H1 (cell line): ENCODE measurements around the gene CNBD2. TPM values are rescaled to one million over a fixed set of nuclear protein-coding genes. Genes with fewer than 3 reads are reported as not detected.

Experiments used
- CTCF ChIA-PET: fragments of 300-600 bp; sonication (Branson Sonifier 250); formaldehyde crosslinking; loops from one replicate; lab custom pipeline; 2021; ENCODE audit not compliant: partially characterized antibody; lab: Charles Lee
- POLR2A ChIA-PET: fragments of 300-600 bp; sonication (Branson Sonifier 250); formaldehyde crosslinking; loops from one replicate; lab custom pipeline; 2021; ENCODE audit warnings: inconsistent platforms; ENCODE audit not compliant: partially characterized antibody; lab: Charles Lee
- DNase-seq, 2 experiments: peaks; one replicate each; pipeline versions ENCODE4 v3.0.0 to v3.0.0-alpha.2; 2010 to 2022; ENCODE audit warnings: low spot score in 2 of 2, low read depth in 1 of 2, mixed read lengths in 1 of 2
- FAIRE-seq: peaks from 2 replicates; lab custom pipeline; 2011; peaks lifted over from hg19 to GRCh38; lab: Jason Lieb, UNC
- H2AFZ ChIP-seq: 2 replicates; pipeline ENCODE4 v1.8.1; 2012; ENCODE audit warnings: low read length, inconsistent platforms
- H2AK5ac ChIP-seq: 2 replicates; pipeline ENCODE4 v1.6.1; 2013; ENCODE audit warnings: low read depth, low read length
- H2BK120ac ChIP-seq: replicated peaks from 2 replicates; pipeline ENCODE3; 2013; ENCODE audit warnings: low read depth, low read length, inconsistent platforms
- H2BK12ac ChIP-seq: 2 replicates; pipeline ENCODE4 v1.6.1; 2013; ENCODE audit warnings: low read depth, low read length
- H2BK15ac ChIP-seq: 2 replicates; pipeline ENCODE4 v1.6.1; 2013; ENCODE audit warnings: low read length
- H2BK20ac ChIP-seq: 2 replicates; pipeline ENCODE4 v1.6.1; 2013; ENCODE audit warnings: low read length
- H2BK5ac ChIP-seq: 2 replicates; pipeline ENCODE4 v1.6.1; 2013; ENCODE audit warnings: low read depth, low read length
- H3K14ac ChIP-seq: 2 replicates; pipeline ENCODE4 v1.6.1; 2013; ENCODE audit warnings: inconsistent platforms; ENCODE audit not compliant: insufficient read length
- H3K18ac ChIP-seq: 2 replicates; pipeline ENCODE4 v1.6.1; 2013; ENCODE audit warnings: low read length; ENCODE audit errors: extremely low read depth
- H3K23ac ChIP-seq: 2 replicates; pipeline ENCODE4 v1.6.1; 2013; ENCODE audit warnings: inconsistent platforms; ENCODE audit not compliant: insufficient read length
- H3K23me2 ChIP-seq: 2 replicates; pipeline ENCODE4 v1.6.1; 2013; ENCODE audit warnings: low read depth, low read length
- H3K27ac ChIP-seq: 2 replicates; pipeline ENCODE4 v1.6.1; 2011; ENCODE audit warnings: low read depth, low read length, inconsistent platforms
- H3K27me3 ChIP-seq, 4 experiments: replicated peaks in 1 of 4; 1 replicate in 1 of 4; 2 replicates in 3 of 4; pipeline versions ENCODE4 v1.6.1 to v1.8.1; 2011 to 2013; ENCODE audit warnings: low read length in 3 of 4, mild to moderate bottlenecking in 3 of 4, inconsistent platforms in 2 of 4, mixed read lengths in 2 of 4, moderate library complexity in 1 of 4; ENCODE audit not compliant: control insufficient read depth in 3 of 4, insufficient read depth in 3 of 4; ENCODE audit errors: extremely low read depth in 1 of 4
- H3K36me3 ChIP-seq, 4 experiments: 2 replicates each; pipeline versions ENCODE4 v1.6.1 to v1.8.1; 2011 to 2013; ENCODE audit warnings: mild to moderate bottlenecking in 4 of 4, low read length in 3 of 4, moderate library complexity in 2 of 4, control low read depth in 1 of 4, inconsistent platforms in 1 of 4; ENCODE audit not compliant: insufficient read depth in 4 of 4, control insufficient read depth in 2 of 4
- H3K4ac ChIP-seq: replicated peaks from 2 replicates; pipeline ENCODE3; 2013; ENCODE audit warnings: low read length, low read depth, mixed read lengths, inconsistent platforms; ENCODE audit not compliant: insufficient read length
- H3K4me1 ChIP-seq, 4 experiments: replicated peaks in 1 of 4; 1 replicate in 1 of 4; 2 replicates in 3 of 4; pipeline versions ENCODE4 v1.6.1 to v1.8.1; 2011 to 2013; ENCODE audit warnings: low read length in 3 of 4, inconsistent platforms in 2 of 4, mixed read lengths in 1 of 4; ENCODE audit not compliant: insufficient read depth in 4 of 4, control insufficient read depth in 3 of 4
- H3K4me2 ChIP-seq, 2 experiments: 2 replicates each; pipeline versions ENCODE4 v1.6.1 to v1.8.1; 2011 to 2013; ENCODE audit warnings: low read depth in 2 of 2, low read length in 2 of 2, control low read depth in 1 of 2, inconsistent platforms in 1 of 2, mild to moderate bottlenecking in 1 of 2; ENCODE audit not compliant: insufficient read depth in 1 of 2
- H3K4me3 ChIP-seq, 4 experiments: fragments of 200-600, 300-600 bp in 1 of 4; sonication (generic), shearing (Covaris generic), sonication (Bioruptor Twin) in 1 of 4; 2 replicates each; pipeline versions ENCODE4 v1.5.1 to v1.8.1; 2011 to 2016; ENCODE audit warnings: low read length in 4 of 4, low read depth in 3 of 4, control low read depth in 2 of 4, inconsistent platforms in 2 of 4, mild to moderate bottlenecking in 2 of 4, mixed read lengths in 1 of 4, moderate library complexity in 1 of 4; ENCODE audit not compliant: insufficient read depth in 2 of 4; ENCODE audit errors: extremely low read depth in 1 of 4
- H3K56ac ChIP-seq: replicated peaks from 2 replicates; pipeline ENCODE3; 2013; ENCODE audit warnings: low read depth, mild to moderate bottlenecking, mixed read lengths, low read length, inconsistent platforms; ENCODE audit not compliant: insufficient read length
- H3K79me1 ChIP-seq: 2 replicates; pipeline ENCODE4 v1.6.1; 2013; ENCODE audit warnings: low read depth, low read length, control low read depth
- H3K79me2 ChIP-seq, 2 experiments: 2 replicates each; pipeline versions ENCODE4 v1.6.1 to v1.8.1; 2012 to 2013; ENCODE audit warnings: low read length in 2 of 2, mild to moderate bottlenecking in 2 of 2, inconsistent platforms in 1 of 2; ENCODE audit not compliant: insufficient read depth in 2 of 2, control insufficient read depth in 1 of 2
- H3K9ac ChIP-seq, 4 experiments: replicated peaks in 1 of 4; 1 replicate in 1 of 4; 2 replicates in 3 of 4; pipeline versions ENCODE4 v1.6.1 to v1.8.1; 2011 to 2013; ENCODE audit warnings: low read depth in 3 of 4, low read length in 3 of 4, control low read depth in 2 of 4, mild to moderate bottlenecking in 2 of 4, moderate library complexity in 2 of 4, inconsistent platforms in 1 of 4; ENCODE audit errors: extremely low read depth in 1 of 4
- H3K9me3 ChIP-seq, 2 experiments: 2 replicates each; pipeline versions ENCODE4 v1.6.1 to v1.8.1; 2012 to 2013; ENCODE audit warnings: mild to moderate bottlenecking in 2 of 2, moderate library complexity in 2 of 2, control low read depth in 1 of 2, inconsistent platforms in 1 of 2, low read depth in 1 of 2, low read length in 1 of 2, mixed read lengths in 1 of 2; ENCODE audit not compliant: insufficient read depth in 2 of 2
- H4K20me1 ChIP-seq, 2 experiments: replicated peaks in 1 of 2; 2 replicates each; pipeline versions ENCODE3 to v1.8.1; 2011 to 2013; ENCODE audit warnings: inconsistent platforms in 2 of 2, low read length in 2 of 2, mild to moderate bottlenecking in 1 of 2; ENCODE audit not compliant: insufficient read depth in 2 of 2, control insufficient read depth in 1 of 2
- H4K5ac ChIP-seq: 2 replicates; pipeline ENCODE4 v1.6.1; 2013; ENCODE audit warnings: low read length, low read depth, mixed read lengths, inconsistent platforms; ENCODE audit not compliant: insufficient read length
- H4K8ac ChIP-seq: 2 replicates; pipeline ENCODE4 v1.8.0; 2013; ENCODE audit warnings: mild to moderate bottlenecking, moderate library complexity, low read length, inconsistent platforms; ENCODE audit not compliant: insufficient read depth; ENCODE audit errors: extremely low read depth
- H4K91ac ChIP-seq: replicated peaks from 2 replicates; pipeline ENCODE3; 2013; ENCODE audit warnings: low read length, mixed read lengths, inconsistent platforms; ENCODE audit not compliant: insufficient read length
- CHD2 ChIP-seq: IDR thresholded peaks from 2 replicates; pipeline ENCODE4 v1.6.1; 2012; ENCODE audit warnings: low read length, improper control_type of control experiment
- CTBP2 ChIP-seq: IDR thresholded peaks from 2 replicates; pipeline ENCODE4 v1.7.0; 2011; ENCODE audit warnings: borderline replicate concordance, mild to moderate bottlenecking, moderate library complexity, mixed read lengths, low read length; ENCODE audit not compliant: insufficient read depth, insufficient read length
- FOSL1 ChIP-seq: IDR thresholded peaks from 2 replicates; pipeline ENCODE4 v1.6.1; 2011; ENCODE audit warnings: mild to moderate bottlenecking, low read depth, low read length, moderate library complexity; ENCODE audit not compliant: insufficient read depth
- SRF ChIP-seq: IDR thresholded peaks from 2 replicates; pipeline ENCODE4 v1.6.1; 2011; ENCODE audit warnings: mild to moderate bottlenecking, low read depth, low read length, moderate library complexity
- TAF1 ChIP-seq: IDR thresholded peaks from 2 replicates; pipeline ENCODE4 v1.6.1; 2011; ENCODE audit warnings: mild to moderate bottlenecking, low read depth, low read length
- ZNF274 ChIP-seq: IDR thresholded peaks from 2 replicates; pipeline ENCODE4 v1.7.0; 2012; ENCODE audit warnings: low read length, borderline replicate concordance; ENCODE audit errors: extremely low read depth
- WGBS, 2 experiments: shearing (Covaris generic) in 1 of 2; methylation state at CpG; one replicate each; pipeline versions ENCODE4 v1.1.6 to v1.1.7; 2013 to 2015; ENCODE audit warnings: low lambda C conversion rate in 2 of 2, mixed read lengths in 2 of 2, inconsistent platforms in 1 of 2, low coverage in 1 of 2, missing lambda C conversion rate in 1 of 2; ENCODE audit not compliant: insufficient replicate concordance in 2 of 2, insufficient coverage in 1 of 2, insufficient read length in 1 of 2; ENCODE audit errors: extremely low coverage in 1 of 2, missing lambda C conversion rate in 1 of 2; 5-methylcytosine and 5-hydroxymethylcytosine counted together
- polyA plus RNA-seq, 7 experiments: library from polyadenylated mRNA; depleted of rRNA in 3 of 7; stranded (reverse) in 5 of 7; unstranded in 2 of 7; fragments of >200 nt in 5 of 7; fragments of 200-250 nt in 2 of 7; gene quantifications; 1 replicate in 5 of 7; 2 replicates in 1 of 7; 4 replicates in 1 of 7; pipeline versions ENCODE4 v1.2.1 to v1.2.3, GENCODE V29; 2011 to 2013; ENCODE audit warnings: missing spikeins in 2 of 7, mixed read lengths in 2 of 7
- total RNA-seq: library from RNA; stranded (reverse); fragmentation: NEBNext Ultra II Directional; extraction: Animal tissue kit (Norgen Biotek cat#: 25700); gene quantifications from 2 replicates; pipeline ENCODE4 v1.2.1, GENCODE V29; 2021

Gene CNBD2
- total and polyA plus RNA-seq, 2 of the 8 experiments (the other 6 are each of a cell fraction or from before 2014, with no cell fraction given): 2.6 to 4.5 TPM

DNA sequence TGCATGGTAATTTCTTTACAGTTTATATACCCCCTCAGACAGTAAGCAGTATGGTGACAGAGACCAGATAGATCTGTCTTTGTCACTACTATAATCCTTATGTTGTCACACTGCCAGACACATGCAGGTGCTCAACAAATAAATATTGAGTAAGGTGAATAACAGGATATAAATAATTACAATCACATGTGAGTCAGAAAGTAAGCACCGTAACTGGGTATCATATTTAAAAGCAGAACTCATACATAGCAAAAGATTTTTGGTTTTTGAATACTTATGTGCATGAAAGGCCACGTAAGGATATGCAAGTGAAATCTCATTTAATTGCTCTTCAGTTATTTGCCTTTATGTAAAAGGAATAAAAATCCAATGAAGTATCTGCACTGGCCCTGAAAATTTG is 17.4 kb downstream of the CNBD2 start:
- no peak overlapping the region for H2BK15ac ChIP-seq
- H2BK120ac ChIP-seq: no peak overlapping the region
- no peaks in the 10 kb centered on the region; a peak in 1 of 7 replicates for H3K4me1 ChIP-seq
- no peak overlapping the region for H2BK12ac ChIP-seq
- no peak overlapping the region for H3K14ac ChIP-seq
- H3K4ac ChIP-seq: no peak overlapping the region
- H3K23ac ChIP-seq: no peak overlapping the region
- H4K91ac ChIP-seq: no peak overlapping the region
- H3K27ac ChIP-seq: no peak overlapping the region
- H3K56ac ChIP-seq: no peak overlapping the region
- H2BK20ac ChIP-seq: no peak overlapping the region
- H3K27me3 ChIP-seq: no peaks in the 10 kb centered on the region; a peak in 1 of 7 replicates
- H3K4me3 ChIP-seq: no peak overlapping the region
- no peaks in the 10 kb centered on the region for H4K20me1 ChIP-seq
- H3K9me3 ChIP-seq: no peaks in the 10 kb centered on the region
- H3K18ac ChIP-seq: no peak overlapping the region
- DNase-seq (no peak), FAIRE-seq (no peak)
- H4K8ac ChIP-seq: no peak overlapping the region; the same call in 1 of the 2 replicates
- H3K79me2 ChIP-seq: no peaks in the 10 kb centered on the region
- H3K4me2 ChIP-seq: no peak overlapping the region
- CTCF ChIA-PET: interaction anchor here (2.9 to 10.3 kb wide), 2 partner anchors 6 to 31 kb away, joined by 11 to 138 read pairs; partner anchors contain the start of gene SCAND1
- no peaks in the 10 kb centered on the region for H3K79me1 ChIP-seq
- H2AK5ac ChIP-seq: no peak overlapping the region
- WGBS, 2 experiments: 90% methylated on average over 2 of the region's 2 CpGs; no CpG with 5 or more reads in 1 of the 2 experiments
- no peaks in the 10 kb centered on the region for H3K23me2 ChIP-seq
- no peak overlapping the region for H2AFZ ChIP-seq
- no peak overlapping the region for H3K9ac ChIP-seq
- no peak overlapping the region for H2BK5ac ChIP-seq
- POLR2A ChIA-PET: no interaction called here
- no peaks in the 10 kb centered on the region for H3K36me3 ChIP-seq
- TF ChIP-seq TAF1 (no peak), CTBP2 (no peak), SRF (no peak), ZNF274 (no peak), CHD2 (no peak), FOSL1 (no peak)
- H4K5ac ChIP-seq: no peak overlapping the region
